HuH-7.5 (cell line): Measurements from ENCODE around the gene RAB14.
"Not testable (repeated sequence)": the region's sequence is repeated elsewhere in the genome, so short reads cannot be mapped to it uniquely, and the experiment has no call there.

Source experiments
- DNase-seq: peaks from one replicate; pipeline ENCODE4 v3.0.0; 2011; ENCODE audit warnings: low spot score

RAB14 gene

GRCh38 chr9:121156263-121156731 lies 45.4 kb downstream of the RAB14 start:
- DNase-seq = no peak

GRCh38 chr9:121154782-121155181 lies 46.9 kb downstream of the RAB14 start:
- no peak for DNase-seq

GRCh38 chr9:121153642-121154041 lies 48.0 kb downstream of the RAB14 start:
- no peak for DNase-seq

- no peak for DNase-seq
These were observed 51.5 kb downstream of the RAB14 start for GRCh38 chr9:121150188-121150587.

GRCh38 chr9:121144482-121144881 lies 57.2 kb downstream of the RAB14 start:
- DNase-seq = no peak

GRCh38 chr9:121143771-121144170 lies 57.9 kb downstream of the RAB14 start:
- DNase-seq = no peak

- DNase-seq = no peak
These were observed 60.0 kb downstream of the RAB14 start for GRCh38 chr9:121141706-121142105.

- DNase-seq = no peak
These were observed 60.4 kb downstream of the RAB14 start for GRCh38 chr9:121141306-121141705.

- DNase-seq = no peak
These were observed 61.5 kb downstream of the RAB14 start for GRCh38 chr9:121140162-121140561.

GRCh38 chr9:121138973-121139372 lies 62.7 kb downstream of the RAB14 start:
- DNase-seq = no peak

GRCh38 chr9:121138561-121138960 lies 63.1 kb downstream of the RAB14 start:
- DNase-seq = no peak

- no peak for DNase-seq
These were observed 66.0 kb downstream of the RAB14 start for GRCh38 chr9:121135642-121136041.

GRCh38 chr9:121133104-121133816 lies 68.4 kb downstream of the RAB14 start:
- no peak for DNase-seq

GRCh38 chr9:121129384-121129783 lies 72.3 kb downstream of the RAB14 start:
- DNase-seq = not testable (repeated sequence)
